DMS79 treated with DMSO at 0.1 percent for 48 hours (cell line): Measurements from ENCODE around the gene NRP2.

Experiments used
- DNase-seq: peaks from one replicate; lab custom pipeline; 2025; lab: John Stamatoyannopoulos, UW

NRP2 gene

GRCh38 chr2:205686783-205687640, 4.7 kb downstream of the NRP2 start:
- peak; percentile 88 for DNase-seq

- no peak for DNase-seq
Observed at GRCh38 chr2:205687641-205687956, 5.3 kb downstream of the NRP2 start.

- DNase-seq = peak; percentile 29
Observed at GRCh38 chr2:205688417-205689200, 6.3 kb downstream of the NRP2 start.

- DNase-seq = no peak
Observed at GRCh38 chr2:205689820-205690219, 7.5 kb downstream of the NRP2 start.

GRCh38 chr2:205692104-205692503, 9.8 kb downstream of the NRP2 start:
- no peak for DNase-seq

- no peak for DNase-seq
Observed at GRCh38 chr2:205694256-205694655, 12.0 kb downstream of the NRP2 start.

GRCh38 chr2:205695460-205695991, 13.2 kb downstream of the NRP2 start:
- no peak for DNase-seq

- no peak for DNase-seq
Observed at GRCh38 chr2:205696331-205696926, 14.1 kb downstream of the NRP2 start.

GRCh38 chr2:205696927-205697441, 14.7 kb downstream of the NRP2 start:
- no peak for DNase-seq

- DNase-seq = no peak
Observed at GRCh38 chr2:205698286-205699268, 16.3 kb downstream of the NRP2 start.

GRCh38 chr2:205699515-205700289, 17.4 kb downstream of the NRP2 start:
- no peak for DNase-seq

GRCh38 chr2:205700331-205701132, 18.2 kb downstream of the NRP2 start:
- no peak for DNase-seq

- no peak for DNase-seq
Observed at GRCh38 chr2:205701509-205701908, 19.2 kb downstream of the NRP2 start.

GRCh38 chr2:205702576-205702975, 20.3 kb downstream of the NRP2 start:
- DNase-seq = no peak

GRCh38 chr2:205703471-205704126, 21.3 kb downstream of the NRP2 start:
- no peak for DNase-seq

- DNase-seq = peak; percentile 81
Observed at GRCh38 chr2:205704127-205704741, 21.9 kb downstream of the NRP2 start.

GRCh38 chr2:205705511-205706349, 23.4 kb downstream of the NRP2 start:
- DNase-seq = no peak
